ENCODE measurements around the gene JMJD1C.

Gene JMJD1C

GRCh38 chr10:63265222-63265617 lies 200.6 kb downstream of the JMJD1C start:
- in situ Hi-C loops (cut with MboI; ENCODE audit: low sequenced_read_pairs), result no loop called here

GRCh38 chr10:63264617-63265221 lies 201.1 kb downstream of the JMJD1C start:
- in situ Hi-C loops (cut with MboI; ENCODE audit: low sequenced_read_pairs), result no loop called here

GRCh38 chr10:63262430-63263073 lies 203.2 kb downstream of the JMJD1C start:
- in situ Hi-C loops (cut with MboI; ENCODE audit: low sequenced_read_pairs), result no loop called here

GRCh38 chr10:63261496-63261895 lies 204.3 kb downstream of the JMJD1C start:
- in situ Hi-C loops (cut with MboI; ENCODE audit: low sequenced_read_pairs), result no loop called here

GRCh38 chr10:63260860-63261251 lies 204.9 kb downstream of the JMJD1C start:
- in situ Hi-C loops (cut with MboI; ENCODE audit: low sequenced_read_pairs), result no loop called here

- in situ Hi-C loops (cut with MboI; ENCODE audit: low sequenced_read_pairs), result no loop called here
These were observed 205.5 kb downstream of the JMJD1C start for GRCh38 chr10:63260103-63260859.

- in situ Hi-C loops (cut with MboI; ENCODE audit: low sequenced_read_pairs), result no loop called here
These were observed 206.7 kb downstream of the JMJD1C start for GRCh38 chr10:63258920-63259678.

GRCh38 chr10:63257778-63258177 lies 208.0 kb downstream of the JMJD1C start:
- in situ Hi-C loops (cut with MboI; ENCODE audit: low sequenced_read_pairs), result no loop called here

GRCh38 chr10:63256009-63256773 lies 209.6 kb downstream of the JMJD1C start:
- in situ Hi-C loops (cut with MboI; ENCODE audit: low sequenced_read_pairs), result no loop called here

GRCh38 chr10:63255316-63255715 lies 210.5 kb downstream of the JMJD1C start:
- in situ Hi-C loops (cut with MboI; ENCODE audit: low sequenced_read_pairs), result no loop called here

- in situ Hi-C loops (cut with MboI; ENCODE audit: low sequenced_read_pairs), result no loop called here
These were observed 212.7 kb downstream of the JMJD1C start for GRCh38 chr10:63253040-63253439.

GRCh38 chr10:63252095-63252762 lies 213.5 kb downstream of the JMJD1C start:
- in situ Hi-C loops (cut with MboI; ENCODE audit: low sequenced_read_pairs), result no loop called here

- in situ Hi-C loops (cut with MboI; ENCODE audit: low sequenced_read_pairs), result no loop called here
These were observed 215.7 kb downstream of the JMJD1C start for GRCh38 chr10:63250032-63250431.

- in situ Hi-C loops (cut with MboI; ENCODE audit: low sequenced_read_pairs), result no loop called here
These were observed 218.0 kb downstream of the JMJD1C start for GRCh38 chr10:63247771-63248170.

GRCh38 chr10:63246356-63246755 lies 219.4 kb downstream of the JMJD1C start:
- in situ Hi-C loops (cut with MboI; ENCODE audit: low sequenced_read_pairs), result no loop called here

- in situ Hi-C loops (cut with MboI; ENCODE audit: low sequenced_read_pairs), result no loop called here
These were observed 223.9 kb downstream of the JMJD1C start for GRCh38 chr10:63241841-63242281.

- in situ Hi-C loops (cut with MboI; ENCODE audit: low sequenced_read_pairs), result no loop called here
These were observed 225.0 kb downstream of the JMJD1C start for GRCh38 chr10:63240807-63241206.

- in situ Hi-C loops (cut with MboI; ENCODE audit: low sequenced_read_pairs), result no loop called here
These were observed 227.3 kb downstream of the JMJD1C start for GRCh38 chr10:63238501-63238900.

GRCh38 chr10:63237396-63237795 lies 228.4 kb downstream of the JMJD1C start:
- in situ Hi-C loops (cut with MboI; ENCODE audit: low sequenced_read_pairs), result no loop called here
